RWPE1 (cell line): ENCODE measurements around the gene CHCHD6.
A peak's percentile ranks its signal among the peaks of the same experiment; 100 is the strongest.

ENCODE experiments used
- CTCF ChIA-PET: fragments of 350-600 bp; sonication (Branson Sonifier 250); formaldehyde crosslinking; extraction: SDS; loops from one replicate; lab custom pipeline; 2021; lab: Yijun Ruan, JAX
- POLR2A ChIA-PET: fragments of 400-600 bp; formaldehyde crosslinking; extraction: SDS; loops from one replicate; lab custom pipeline; 2020; ENCODE audit warnings: antibody characterized with exemption; ENCODE audit not compliant: low non-redundant PET; lab: Yijun Ruan, JAX
- DNase-seq: peaks from one replicate; pipeline ENCODE4 v3.0.0; 2012; ENCODE audit warnings: low spot score
- H3K27ac ChIP-seq: fragments of 450-650 bp; 2 replicates; pipeline ENCODE4 v1.5.1; 2017
- CTCF ChIP-seq: fragments of 450-650 bp; conservative IDR thresholded peaks from 2 replicates; pipeline ENCODE4 v1.5.1; 2017; ENCODE audit warnings: low read depth, mild to moderate bottlenecking

Gene CHCHD6

GRCh38 chr3:126851934-126852333, 147.9 kb downstream of the CHCHD6 start:
- no peak for TF ChIP-seq CTCF
- POLR2A ChIA-PET: no interaction called here
- CTCF ChIA-PET: interaction anchor here (0.6 kb wide), 1 partner anchor 10 kb away, joined by 5 read pairs; no protein-coding TSS in a partner anchor
- no peak for DNase-seq
- no peak overlapping the region for H3K27ac ChIP-seq

GRCh38 chr3:126852511-126852910, 148.5 kb downstream of the CHCHD6 start:
- H3K27ac ChIP-seq: no peak overlapping the region
- no peak for DNase-seq
- CTCF ChIA-PET: interaction anchor here (0.7 kb wide), 1 partner anchor 346 kb away, joined by 3 read pairs; no protein-coding TSS in a partner anchor
- POLR2A ChIA-PET: no interaction called here
- TF ChIP-seq CTCF: no peak

- DNase-seq: no peak
- ChIA-PET CTCF (no interaction called here), POLR2A (no interaction called here)
Measured at GRCh38 chr3:126854666-126855065, 150.6 kb downstream of the CHCHD6 start.

GRCh38 chr3:126855374-126855773, 151.3 kb downstream of the CHCHD6 start:
- ChIA-PET CTCF (interaction anchor here (0.7 kb wide), 1 partner anchor 209 kb away, joined by 3 read pairs; no protein-coding TSS in a partner anchor), POLR2A (no interaction called here)
- DNase-seq: no peak
- no peak for TF ChIP-seq CTCF
- no peak overlapping the region for H3K27ac ChIP-seq

More at GRCh38 chr3:126854666-126855065, 150.6 kb downstream of the CHCHD6 start:
- no peak for TF ChIP-seq CTCF
- H3K27ac ChIP-seq: no peak overlapping the region

GRCh38 chr3:126857928-126858327, 153.9 kb downstream of the CHCHD6 start:
- peak overlapping the region; percentile 90 for H3K27ac ChIP-seq
- CTCF ChIA-PET: interaction anchor here (0.8 kb wide), 1 partner anchor 96 kb away, joined by 4 read pairs; no protein-coding TSS in a partner anchor
- POLR2A ChIA-PET: no interaction called here
- TF ChIP-seq CTCF: no peak
- no peak for DNase-seq

GRCh38 chr3:126858401-126858800, 154.4 kb downstream of the CHCHD6 start:
- no peak for TF ChIP-seq CTCF
- peak overlapping the region; percentile 90 for H3K27ac ChIP-seq
- ChIA-PET POLR2A (no interaction called here), CTCF (no interaction called here)
- no peak for DNase-seq
